NOMO-1 treated with dmso at 0.1 percent for 144 hours (cell line): ENCODE measurements around the gene AJM1.
"Not testable (repeated sequence)": the region's sequence is repeated elsewhere in the genome, so short reads cannot be mapped to it uniquely, and the experiment has no call there.

ENCODE experiments used
- DNase-seq: peaks from one replicate; lab custom pipeline; 2025; ENCODE audit not compliant: unreplicated experiment; lab: John Stamatoyannopoulos, UW

AJM1 gene

GRCh38 chr9:136829981-136830885 lies 12.0 kb upstream of the AJM1 start:
- DNase-seq: no peak

DNA sequence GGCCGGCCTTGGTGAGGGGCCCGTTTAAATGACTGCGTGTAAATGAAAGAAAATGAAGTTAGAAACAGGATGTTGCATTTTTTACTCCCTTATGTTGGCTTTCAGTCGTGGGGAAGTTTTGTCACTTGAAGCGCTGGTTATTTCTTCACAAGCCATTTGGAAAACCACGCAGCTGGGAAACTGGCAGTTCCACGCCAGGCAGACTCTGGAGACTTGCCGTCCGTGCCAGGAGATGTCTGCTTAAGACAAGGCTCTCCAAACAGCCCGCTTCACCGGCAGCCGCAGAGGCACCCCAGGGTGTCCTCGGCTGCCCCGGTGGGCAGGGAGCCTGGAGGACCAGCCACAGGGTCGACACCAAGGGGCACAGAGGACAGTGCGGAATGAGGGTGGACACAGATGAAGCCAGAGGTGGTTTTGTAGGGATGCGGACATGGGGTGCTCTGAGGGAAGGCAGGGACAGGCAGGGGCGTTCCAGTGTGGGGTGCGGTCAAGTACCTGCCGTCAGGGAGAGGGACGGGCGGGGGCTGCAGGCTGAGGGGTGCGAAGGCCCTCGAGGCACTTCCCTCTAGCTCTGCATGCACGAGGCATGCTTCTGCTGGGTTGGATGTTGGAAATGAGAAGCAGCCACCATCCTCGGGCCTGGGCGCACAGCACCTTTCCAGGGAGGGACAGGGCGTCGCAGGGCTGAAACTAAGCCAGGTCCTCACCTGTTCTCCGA lies 11.1 kb upstream of the AJM1 start:
- no peak for DNase-seq

GRCh38 chr9:136831720-136832104 lies 10.6 kb upstream of the AJM1 start:
- no peak for DNase-seq

GRCh38 chr9:136832581-136832980 lies 9.7 kb upstream of the AJM1 start:
- no peak for DNase-seq

DNA sequence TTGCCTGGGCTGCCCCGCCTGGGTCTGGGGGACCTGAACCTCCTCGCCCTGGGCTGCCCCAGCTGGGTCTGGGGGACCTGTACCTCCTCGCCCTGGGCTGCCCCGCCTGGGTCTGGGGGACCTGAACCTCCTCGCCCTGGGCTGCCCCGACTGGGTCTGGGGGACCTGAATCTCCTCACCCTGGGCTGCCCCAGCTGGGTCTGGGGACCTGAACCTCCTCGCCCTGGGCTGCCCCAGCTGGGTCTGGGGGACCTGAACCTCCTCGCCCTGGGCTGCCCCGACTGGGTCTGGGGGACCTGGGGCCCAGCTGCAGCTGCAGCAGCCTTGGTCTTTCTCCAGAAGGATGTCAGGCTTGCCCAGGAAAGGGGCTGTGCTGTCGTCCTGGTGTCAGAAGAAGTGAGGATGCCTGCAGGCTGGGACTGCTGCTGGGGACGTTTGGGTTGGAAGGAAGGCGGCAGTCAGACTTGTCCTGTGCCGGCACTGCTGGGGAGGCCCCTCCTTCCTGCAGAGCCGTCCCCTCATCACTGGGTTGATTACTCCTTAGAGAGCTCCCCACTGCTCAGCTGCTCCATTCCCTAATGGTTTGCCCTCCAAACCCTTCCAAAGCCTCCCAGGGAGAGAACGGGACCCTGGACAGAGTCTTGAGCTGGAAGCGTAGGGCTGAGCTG lies 8.8 kb upstream of the AJM1 start:
- not testable (repeated sequence) for DNase-seq

DNA sequence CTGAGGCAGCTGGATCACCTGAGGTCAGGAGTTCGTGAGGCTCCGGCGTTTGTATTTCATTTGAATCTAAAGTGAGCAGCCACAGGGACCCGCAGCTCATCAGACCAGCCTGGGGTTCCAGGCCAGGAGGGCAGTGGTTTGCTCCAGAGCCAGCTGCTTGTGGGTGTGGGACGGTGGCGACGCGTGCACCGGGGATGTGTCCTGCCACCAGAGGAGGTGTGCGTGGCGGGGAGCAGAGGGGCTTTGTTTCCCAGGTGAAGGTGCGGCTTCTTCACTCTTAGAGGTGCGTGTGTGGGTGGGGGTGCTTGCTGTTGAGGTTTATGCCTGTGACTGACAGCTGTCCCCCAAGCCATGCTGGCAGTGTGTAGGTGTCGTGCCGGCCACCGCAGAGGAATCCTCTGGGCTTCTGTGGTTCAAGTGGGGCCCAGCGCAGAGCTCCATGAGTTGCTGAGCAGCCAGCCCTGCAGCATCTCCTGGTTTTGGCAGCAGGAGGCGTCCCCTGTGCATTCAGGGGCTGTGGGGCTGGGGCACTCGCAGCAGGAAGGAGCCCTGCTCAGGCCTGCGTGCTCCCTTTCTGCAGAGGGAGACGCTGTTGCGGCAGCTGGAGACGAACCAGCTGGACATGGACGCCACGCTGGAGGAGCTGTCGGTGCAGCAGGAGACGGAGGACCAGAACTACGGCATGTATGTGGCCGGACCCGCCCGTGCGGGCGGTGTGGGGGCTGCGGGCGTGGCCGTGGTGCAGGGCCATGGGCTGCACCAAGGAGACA lies 6.9 kb upstream of the AJM1 start:
- DNase-seq: no peak

- DNase-seq: no peak
Observed at GRCh38 chr9:136835932-136836904, 6.1 kb upstream of the AJM1 start.

DNA sequence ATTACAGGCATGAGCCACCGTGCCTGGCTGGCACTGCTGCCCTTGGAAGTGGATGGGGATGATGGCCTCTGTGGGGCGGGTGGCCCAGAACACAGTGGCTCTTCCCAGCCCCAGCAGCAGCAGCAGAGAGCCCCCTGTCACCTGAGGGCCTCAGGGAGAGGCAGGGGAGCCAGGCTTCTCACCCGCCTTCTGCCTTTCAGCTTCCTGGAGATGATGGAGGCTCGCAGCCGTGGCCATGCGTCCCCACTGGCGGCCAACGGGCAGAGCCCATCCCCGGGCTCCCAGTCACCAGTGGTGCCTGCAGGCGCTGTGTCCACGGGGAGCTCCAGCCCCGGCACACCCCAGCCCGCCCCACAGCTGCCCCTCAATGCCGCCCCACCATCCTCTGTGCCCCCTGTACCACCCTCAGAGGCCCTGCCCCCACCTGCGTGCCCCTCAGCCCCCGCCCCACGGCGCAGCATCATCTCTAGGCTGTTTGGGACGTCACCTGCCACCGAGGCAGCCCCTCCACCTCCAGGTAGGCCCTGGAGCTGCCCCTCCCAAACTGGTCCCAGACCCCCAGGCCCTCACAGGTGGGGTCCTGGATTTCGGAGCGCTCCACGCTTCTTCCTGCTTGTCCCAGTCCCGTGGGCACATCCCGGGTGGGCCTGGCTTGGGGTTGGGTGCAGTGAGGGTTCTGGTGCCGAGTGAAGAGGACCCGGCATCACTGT lies 5.0 kb upstream of the AJM1 start:
- DNase-seq: no peak

- not testable (repeated sequence) for DNase-seq
Observed at GRCh38 chr9:136837856-136838277, 4.4 kb upstream of the AJM1 start.

GRCh38 chr9:136838314-136839228 lies 3.7 kb upstream of the AJM1 start:
- no peak for DNase-seq

DNA sequence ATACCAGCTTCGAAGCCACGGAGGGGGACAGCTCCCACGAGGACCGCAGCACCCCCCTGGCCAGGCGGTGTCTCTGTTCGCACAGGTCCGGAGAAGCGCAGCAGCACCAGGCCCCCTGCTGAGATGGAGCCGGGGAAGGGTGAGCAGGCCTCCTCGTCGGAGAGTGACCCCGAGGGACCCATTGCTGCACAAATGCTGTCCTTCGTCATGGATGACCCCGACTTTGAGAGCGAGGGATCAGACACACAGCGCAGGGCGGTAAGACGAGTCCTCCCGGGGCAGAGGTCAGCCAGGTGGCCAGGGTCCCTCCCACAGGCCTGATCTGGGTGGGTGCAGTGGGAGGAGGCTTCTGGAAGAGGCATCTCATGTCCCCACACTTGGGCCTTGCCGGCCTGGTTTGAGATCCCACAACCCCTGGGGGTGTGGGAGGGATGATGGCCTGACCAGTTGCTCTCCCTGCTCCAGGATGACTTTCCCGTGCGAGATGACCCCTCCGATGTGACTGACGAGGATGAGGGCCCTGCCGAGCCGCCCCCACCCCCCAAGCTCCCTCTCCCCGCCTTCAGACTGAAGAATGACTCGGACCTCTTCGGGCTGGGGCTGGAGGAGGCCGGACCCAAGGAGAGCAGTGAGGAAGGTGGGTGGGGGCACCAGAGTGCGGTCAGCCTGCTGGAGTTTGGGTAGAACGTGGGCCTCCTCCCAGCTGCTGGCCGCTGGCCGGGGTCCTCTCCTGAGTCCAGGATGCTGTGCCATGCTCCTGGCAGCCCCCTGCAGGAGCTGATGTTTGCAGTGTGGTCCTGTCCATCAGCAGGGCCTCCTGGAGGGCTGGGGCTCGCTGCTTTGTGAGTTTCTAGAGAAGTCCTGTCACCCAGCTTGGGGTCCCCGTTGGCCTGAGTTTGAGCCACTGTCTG lies 2.8 kb upstream of the AJM1 start:
- no peak for DNase-seq

DNA sequence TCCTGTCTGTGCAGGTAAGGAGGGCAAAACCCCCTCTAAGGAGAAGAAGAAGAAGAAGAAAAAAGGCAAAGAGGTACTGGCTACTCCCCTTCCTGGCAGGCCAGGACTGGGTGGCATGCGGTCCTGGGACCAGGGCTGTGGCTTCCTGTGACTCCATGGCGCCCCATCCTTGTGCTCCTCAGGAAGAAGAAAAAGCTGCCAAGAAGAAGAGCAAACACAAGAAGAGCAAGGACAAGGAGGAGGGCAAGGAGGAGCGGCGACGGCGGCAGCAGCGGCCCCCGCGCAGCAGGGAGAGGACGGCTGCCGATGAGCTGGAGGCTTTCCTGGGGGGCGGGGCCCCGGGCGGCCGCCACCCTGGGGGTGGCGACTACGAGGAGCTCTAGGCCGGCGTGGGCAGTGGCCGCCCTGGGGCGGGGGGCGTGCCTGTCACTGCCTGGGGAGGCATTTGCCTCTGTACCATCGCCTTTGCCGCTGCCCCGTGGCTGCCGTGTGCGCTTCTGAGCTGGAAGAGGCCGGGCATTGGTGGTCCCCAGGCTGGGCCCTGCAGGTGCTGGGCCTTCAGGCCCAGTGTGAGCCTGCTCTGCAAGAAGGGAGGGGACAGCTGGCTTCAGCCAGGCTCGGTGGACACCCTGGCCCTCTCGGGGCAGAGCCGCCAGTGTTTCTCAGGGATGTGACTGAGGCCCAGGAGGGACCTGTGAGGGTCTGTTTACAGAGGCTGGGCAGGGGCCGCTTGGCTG lies 2.0 kb upstream of the AJM1 start:
- no peak for DNase-seq

DNA sequence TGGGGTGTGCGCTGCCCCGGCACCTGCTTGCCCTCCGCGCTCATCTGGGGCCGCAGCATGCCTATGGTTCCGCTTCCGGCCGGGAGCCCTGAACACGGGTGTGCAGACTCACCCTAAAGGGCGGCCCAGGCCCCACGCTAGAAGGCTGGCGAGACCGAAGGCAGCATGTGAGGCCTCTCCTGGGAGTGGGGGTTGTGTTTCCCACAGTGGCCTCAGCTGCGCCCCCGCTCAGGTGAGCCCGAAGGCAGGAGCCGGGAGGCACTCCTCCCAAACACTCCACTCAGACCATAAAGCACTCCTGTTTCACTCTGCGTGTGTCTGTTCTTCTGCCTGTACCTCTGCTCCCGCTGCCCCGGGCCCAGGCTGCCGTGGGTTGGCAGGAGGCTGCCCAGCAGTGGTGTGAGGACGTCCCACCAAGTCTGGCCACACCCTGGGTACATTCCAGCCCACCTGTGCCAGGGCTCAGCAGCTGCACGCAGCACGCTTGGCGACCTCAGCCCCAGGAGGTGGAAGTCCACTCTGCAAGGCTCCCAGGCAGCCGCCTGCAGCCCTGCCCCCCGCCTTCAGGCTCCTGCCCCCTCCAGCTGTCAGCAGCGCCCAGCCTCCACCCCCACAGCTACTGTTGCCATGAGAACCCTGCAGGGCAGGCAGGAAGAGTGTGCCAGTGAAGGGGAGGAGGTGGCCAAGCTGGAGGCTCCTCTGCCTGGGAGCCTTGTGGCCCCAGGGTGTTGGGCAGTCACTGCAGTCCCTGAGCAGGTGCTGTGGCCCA lies 1.2 kb upstream of the AJM1 start:
- DNase-seq: peak; percentile 15

- not testable (repeated sequence) for DNase-seq
Observed at GRCh38 chr9:136841646-136842379, 465 bp upstream of the AJM1 start.
